ENCODE measurements around the gene GABRG3. TPM values are rescaled to one million over a fixed set of nuclear protein-coding genes. Genes with fewer than 3 reads are reported as not detected.

Gene GABRG3
- total RNA-seq, 3 donors from 2014 or later = 0.15 to 0.33 TPM; not detected in 1

- Histone ChIP-seq H3K4me1 (no peaks in the 10 kb centered on the region), H3K9me3 (peaks cover 0 to 8% of the 10 kb centered on the region in 2 donors), H3K27ac (no peak overlapping the region), H3K4me3 (no peak overlapping the region), H3K27me3 (no peaks in the 10 kb centered on the region), H3K36me3 (no peaks in the 10 kb centered on the region)
- no peak for TF ChIP-seq POLR2A (IDR thresholded peaks at IDR 0.05)
- TF ChIP-seq, protein P1, sequence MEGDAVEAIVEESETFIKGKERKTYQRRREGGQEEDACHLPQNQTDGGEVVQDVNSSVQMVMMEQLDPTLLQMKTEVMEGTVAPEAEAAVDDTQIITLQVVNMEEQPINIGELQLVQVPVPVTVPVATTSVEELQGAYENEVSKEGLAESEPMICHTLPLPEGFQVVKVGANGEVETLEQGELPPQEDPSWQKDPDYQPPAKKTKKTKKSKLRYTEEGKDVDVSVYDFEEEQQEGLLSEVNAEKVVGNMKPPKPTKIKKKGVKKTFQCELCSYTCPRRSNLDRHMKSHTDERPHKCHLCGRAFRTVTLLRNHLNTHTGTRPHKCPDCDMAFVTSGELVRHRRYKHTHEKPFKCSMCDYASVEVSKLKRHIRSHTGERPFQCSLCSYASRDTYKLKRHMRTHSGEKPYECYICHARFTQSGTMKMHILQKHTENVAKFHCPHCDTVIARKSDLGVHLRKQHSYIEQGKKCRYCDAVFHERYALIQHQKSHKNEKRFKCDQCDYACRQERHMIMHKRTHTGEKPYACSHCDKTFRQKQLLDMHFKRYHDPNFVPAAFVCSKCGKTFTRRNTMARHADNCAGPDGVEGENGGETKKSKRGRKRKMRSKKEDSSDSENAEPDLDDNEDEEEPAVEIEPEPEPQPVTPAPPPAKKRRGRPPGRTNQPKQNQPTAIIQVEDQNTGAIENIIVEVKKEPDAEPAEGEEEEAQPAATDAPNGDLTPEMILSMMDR (IDR thresholded peaks at IDR 0.05) = no peak
- no peak for TF ChIP-seq POLR2AphosphoS5 (IDR thresholded peaks at IDR 0.05)
- no peak for DNase-seq (ENCODE audit: low spot score in 2 of 2)
- intact Hi-C loops (cut with DNase I; ENCODE audit: low total_unique reads) = no loop called here
These were observed 556.6 kb downstream of the GABRG3 start for GRCh38 chr15:27527490-27528067.

DNA sequence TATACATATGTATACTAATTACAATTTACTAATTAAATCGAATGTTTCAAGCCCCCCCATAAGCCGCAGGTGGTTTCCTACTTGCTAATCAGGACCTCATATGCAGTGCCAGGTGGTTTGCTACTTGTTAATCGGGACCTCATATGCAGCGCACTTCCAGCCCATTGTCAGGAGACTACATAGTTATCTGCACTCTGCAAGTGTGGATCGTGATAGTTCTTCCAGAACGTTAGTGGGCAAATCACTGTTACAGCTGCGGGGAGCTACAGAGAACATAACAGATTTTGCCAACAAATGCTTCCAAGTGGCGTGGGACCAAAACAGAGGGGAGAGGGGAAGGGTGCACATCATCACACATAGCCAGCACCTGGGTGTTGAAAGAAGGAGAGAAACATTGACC is 558.4 kb downstream of the GABRG3 start:
- no peak for DNase-seq (ENCODE audit: low spot score in 2 of 2)
- TF ChIP-seq POLR2A (IDR thresholded peaks at IDR 0.05) (no peak), POLR2AphosphoS5 (IDR thresholded peaks at IDR 0.05) (no peak)
- TF ChIP-seq, protein P1 (IDR thresholded peaks at IDR 0.05) = no peak
- Histone ChIP-seq H3K27ac (no peak overlapping the region), H3K4me3 (no peak overlapping the region), H3K4me1 (no peaks in the 10 kb centered on the region), H3K9me3 (no peaks in the 10 kb centered on the region), H3K27me3 (no peaks in the 10 kb centered on the region), H3K36me3 (no peaks in the 10 kb centered on the region)
- intact Hi-C loops (cut with DNase I; ENCODE audit: low total_unique reads) = no loop called here

DNA sequence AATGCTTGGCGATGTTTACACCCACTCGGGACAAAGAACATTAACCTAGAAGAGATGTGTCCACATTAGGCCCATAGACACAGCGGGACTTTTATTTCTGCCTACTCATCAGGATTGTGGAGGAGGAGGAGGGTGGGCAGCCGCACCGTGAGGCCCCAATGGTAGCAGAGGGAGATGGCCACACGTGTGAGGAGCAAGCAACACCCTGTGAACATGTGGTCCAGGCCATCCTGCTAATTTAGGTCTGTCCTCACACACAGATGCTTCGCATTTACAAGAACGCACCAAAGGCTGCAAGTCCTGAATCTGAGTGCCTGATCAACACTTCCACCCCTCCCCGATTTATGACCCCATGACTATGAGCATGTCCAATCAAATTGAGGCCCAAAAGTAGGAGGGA is 560.0 kb downstream of the GABRG3 start:
- no peak for DNase-seq (ENCODE audit: low spot score in 2 of 2)
- TF ChIP-seq POLR2A (IDR thresholded peaks at IDR 0.05) (no peak), POLR2AphosphoS5 (IDR thresholded peaks at IDR 0.05) (no peak)
- TF ChIP-seq, protein P1 (IDR thresholded peaks at IDR 0.05) = no peak
- H3K4me3 ChIP-seq = no peak overlapping the region
- intact Hi-C loops (cut with DNase I; ENCODE audit: low total_unique reads) = no loop called here
- no peaks in the 10 kb centered on the region for H3K36me3 ChIP-seq
- H3K4me1 ChIP-seq = no peaks in the 10 kb centered on the region
- H3K27ac ChIP-seq = no peak overlapping the region
- H3K27me3 ChIP-seq = no peaks in the 10 kb centered on the region
- H3K9me3 ChIP-seq = no peaks in the 10 kb centered on the region

GRCh38 chr15:27532358-27532757 is 561.4 kb downstream of the GABRG3 start:
- Histone ChIP-seq H3K27ac (no peak overlapping the region), H3K9me3 (no peaks in the 10 kb centered on the region), H3K27me3 (no peaks in the 10 kb centered on the region), H3K36me3 (no peaks in the 10 kb centered on the region), H3K4me1 (no peaks in the 10 kb centered on the region), H3K4me3 (no peak overlapping the region)
- TF ChIP-seq POLR2AphosphoS5 (IDR thresholded peaks at IDR 0.05) = no peak
- TF ChIP-seq POLR2A (IDR thresholded peaks at IDR 0.05) = no peak
- TF ChIP-seq, protein P1 (IDR thresholded peaks at IDR 0.05) = no peak
- intact Hi-C loops (cut with DNase I; ENCODE audit: low total_unique reads) = no loop called here
- no peak for DNase-seq (ENCODE audit: low spot score in 2 of 2)

DNA sequence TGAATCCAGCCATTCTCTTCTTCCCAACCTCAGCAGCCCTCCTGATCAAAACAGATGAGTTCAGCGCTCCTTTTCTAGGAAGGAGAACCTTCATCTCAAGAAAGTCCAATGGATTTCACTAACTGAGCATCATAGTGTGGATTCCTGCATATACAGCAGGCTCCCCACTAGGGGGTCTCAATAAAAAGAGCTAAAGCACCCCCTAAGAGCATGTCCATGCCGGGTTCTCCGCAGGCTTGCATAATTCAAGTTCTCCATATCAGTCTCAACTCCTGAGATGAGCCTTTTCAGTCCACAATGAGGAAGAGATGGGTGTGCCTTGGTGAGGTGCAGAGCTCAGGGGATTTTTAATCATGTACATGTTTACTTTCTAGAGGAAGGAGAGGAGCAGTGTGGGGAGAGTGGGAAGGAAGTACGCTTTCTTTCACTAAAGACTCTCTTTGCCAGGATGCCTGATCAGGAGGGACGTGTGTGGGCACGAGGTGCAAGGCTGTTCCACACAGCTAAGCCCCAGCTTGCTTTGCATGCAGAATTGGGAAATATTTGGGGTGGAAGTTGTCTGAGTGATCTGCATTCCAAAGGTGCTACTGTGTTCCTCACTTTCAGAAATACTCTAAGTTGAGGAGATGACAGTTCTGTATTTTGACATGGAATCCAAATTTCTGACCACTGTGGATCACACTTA is 564.6 kb downstream of the GABRG3 start:
- TF ChIP-seq, protein P1 (IDR thresholded peaks at IDR 0.05) = no peak
- TF ChIP-seq POLR2A (IDR thresholded peaks at IDR 0.05) = no peak
- no peak for TF ChIP-seq POLR2AphosphoS5 (IDR thresholded peaks at IDR 0.05)
- intact Hi-C loops (cut with DNase I; ENCODE audit: low total_unique reads) = no loop called here
- Histone ChIP-seq H3K36me3 (no peaks in the 10 kb centered on the region), H3K27me3 (no peaks in the 10 kb centered on the region), H3K4me3 (no peak overlapping the region), H3K27ac (no peak overlapping the region), H3K4me1 (no peaks in the 10 kb centered on the region), H3K9me3 (no peaks in the 10 kb centered on the region)
- DNase-seq (ENCODE audit: low spot score in 2 of 2) = no peak

Data from breast epithelium (tissue), 4 donors.